GM12892 (cell line): Measurements from ENCODE around the gene SELENOH.

ENCODE experiments used
- POLR2A ChIP-seq: IDR thresholded peaks from 2 replicates; pipeline ENCODE4 v1.6.1; 2011; ENCODE audit warnings: low read depth, low read length, control low read depth
- POLR2AphosphoS5 ChIP-seq: IDR thresholded peaks from 2 replicates; pipeline ENCODE4 v1.6.1; 2011; ENCODE audit warnings: low read depth, low read length, control low read depth

DNA sequence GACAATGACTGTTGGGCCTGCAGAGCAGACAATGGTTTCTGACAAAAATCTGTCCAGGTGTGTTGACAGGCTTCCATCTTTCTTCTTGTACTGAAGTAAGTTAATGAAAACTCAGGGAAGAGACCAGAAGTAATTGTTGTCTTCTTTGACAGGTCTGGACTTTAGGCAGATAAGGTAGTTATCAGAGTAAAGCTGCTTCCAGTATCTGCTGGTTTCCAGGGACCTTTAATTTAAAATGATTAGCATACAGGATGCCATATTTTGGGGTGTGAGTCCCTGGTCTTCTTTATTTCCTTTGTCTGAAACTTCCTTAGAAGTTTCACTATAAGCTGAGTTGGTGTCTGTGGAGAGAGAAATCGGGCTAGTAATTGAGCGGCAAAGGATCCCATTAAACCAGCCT lies 27.5 kb upstream of the SELENOH start:
- TF ChIP-seq POLR2AphosphoS5 (no peak), POLR2A (no peak)
